ENCODE results near the gene ANKRD27. TPM values are rescaled to one million over a fixed set of nuclear protein-coding genes. Genes with fewer than 3 reads are reported as not detected.
"Not testable (repeated sequence)": the region's sequence is repeated elsewhere in the genome, so short reads cannot be mapped to it uniquely, and the experiment has no call there.

The ANKRD27 gene
- total RNA-seq, 1 donor from 2014 or later: 24.9 TPM

- Histone ChIP-seq H4K20me1 (ENCODE audit: low read depth) (no peaks in the 10 kb centered on the region), H3K4me1 (no peaks in the 10 kb centered on the region), H3K4me3 (no peak overlapping the region), H3K27me3 (no peaks in the 10 kb centered on the region), H3K27ac (no peak overlapping the region), H3K36me3 (no peaks in the 10 kb centered on the region), H3F3A (ENCODE audit: low read depth) (no peaks in the 10 kb centered on the region), H3K9me3 (ENCODE audit: low read depth) (no peaks in the 10 kb centered on the region), H2AFZ (replicated peaks) (no peak overlapping the region), H3K4me2 (no peak overlapping the region), H3K79me2 (ENCODE audit: low read depth) (no peaks in the 10 kb centered on the region), H3K9ac (no peak overlapping the region)
- Mint-ChIP-seq H3K27ac (no peak overlapping the region), H3K9me3 (peaks cover 4% of the 10 kb centered on the region), H3K27me3 (ENCODE audit: insufficient read depth, low read depth) (peaks cover 2% of the 10 kb centered on the region), H3K4me1 (peaks cover 2% of the 10 kb centered on the region), H3K4me3 (no peak overlapping the region), H3K36me3 (peaks cover 4% of the 10 kb centered on the region)
- no peak for DNase-seq (ENCODE audit: low spot score)
- no peak for TF ChIP-seq EZH2 (IDR thresholded peaks at IDR 0.05)
- TF ChIP-seq EZH2phosphoT487 (IDR thresholded peaks at IDR 0.05): no peak
- no peak for TF ChIP-seq CTCF (IDR thresholded peaks at IDR 0.05)
These were observed 36.8 kb upstream of the ANKRD27 start for GRCh38 chr19:32711747-32712146.

GRCh38 chr19:32709032-32709431 is 34.1 kb upstream of the ANKRD27 start:
- H3K79me2 ChIP-seq (ENCODE audit: low read depth): no peaks in the 10 kb centered on the region
- H3K27ac Mint-ChIP-seq: peak overlapping the region; percentile 25
- H3K4me1 Mint-ChIP-seq: peaks cover 2% of the 10 kb centered on the region
- peaks cover 5% of the 10 kb centered on the region for H3K36me3 Mint-ChIP-seq
- H3F3A ChIP-seq (ENCODE audit: low read depth): no peaks in the 10 kb centered on the region
- H3K27me3 Mint-ChIP-seq (ENCODE audit: insufficient read depth, low read depth): peaks cover 2% of the 10 kb centered on the region
- H3K9ac ChIP-seq: no peak overlapping the region
- H2AFZ ChIP-seq (replicated peaks): no peak overlapping the region
- no peak overlapping the region for H3K27ac ChIP-seq
- H3K27me3 ChIP-seq: no peaks in the 10 kb centered on the region
- peaks cover 18% of the 10 kb centered on the region for H3K9me3 Mint-ChIP-seq
- TF ChIP-seq CTCF (IDR thresholded peaks at IDR 0.05) (no peak), EZH2phosphoT487 (IDR thresholded peaks at IDR 0.05) (no peak), EZH2 (IDR thresholded peaks at IDR 0.05) (no peak)
- no peaks in the 10 kb centered on the region for H3K4me1 ChIP-seq
- no peak for DNase-seq (ENCODE audit: low spot score)
- H3K4me2 ChIP-seq: no peak overlapping the region
- H3K4me3 Mint-ChIP-seq: no peak overlapping the region
- H3K9me3 ChIP-seq (ENCODE audit: low read depth): peaks cover 4% of the 10 kb centered on the region
- no peak overlapping the region for H3K4me3 ChIP-seq
- H4K20me1 ChIP-seq (ENCODE audit: low read depth): no peaks in the 10 kb centered on the region
- H3K36me3 ChIP-seq: no peaks in the 10 kb centered on the region

- Mint-ChIP-seq H3K4me1 (peaks cover 2% of the 10 kb centered on the region), H3K27ac (no peak overlapping the region), H3K36me3 (peaks cover 7% of the 10 kb centered on the region), H3K9me3 (peaks cover 21% of the 10 kb centered on the region), H3K27me3 (ENCODE audit: insufficient read depth, low read depth) (peaks cover 2% of the 10 kb centered on the region), H3K4me3 (no peak overlapping the region)
- no peaks in the 10 kb centered on the region for H3K79me2 ChIP-seq (ENCODE audit: low read depth)
- H3K9me3 ChIP-seq (ENCODE audit: low read depth): peaks cover 5% of the 10 kb centered on the region
- no peaks in the 10 kb centered on the region for H3K27me3 ChIP-seq
- no peaks in the 10 kb centered on the region for H3K4me1 ChIP-seq
- H3F3A ChIP-seq (ENCODE audit: low read depth): no peaks in the 10 kb centered on the region
- H3K4me2 ChIP-seq: no peak overlapping the region
- no peaks in the 10 kb centered on the region for H3K36me3 ChIP-seq
- TF ChIP-seq CTCF (IDR thresholded peaks at IDR 0.05) (no peak), EZH2phosphoT487 (IDR thresholded peaks at IDR 0.05) (no peak), EZH2 (IDR thresholded peaks at IDR 0.05) (no peak)
- no peak overlapping the region for H3K9ac ChIP-seq
- H3K27ac ChIP-seq: no peak overlapping the region
- no peak overlapping the region for H2AFZ ChIP-seq (replicated peaks)
- DNase-seq (ENCODE audit: low spot score): no peak
- no peaks in the 10 kb centered on the region for H4K20me1 ChIP-seq (ENCODE audit: low read depth)
- H3K4me3 ChIP-seq: no peak overlapping the region
These were observed 33.5 kb upstream of the ANKRD27 start for GRCh38 chr19:32708457-32708856.

- H3K4me3 ChIP-seq: not testable (repeated sequence)
These were observed 29.0 kb upstream of the ANKRD27 start for GRCh38 chr19:32704006-32704405.

More at GRCh38 chr19:32704006-32704405, 29.0 kb upstream of the ANKRD27 start:
- not testable (repeated sequence) for H3K4me1 Mint-ChIP-seq; H3F3A ChIP-seq (ENCODE audit: low read depth); H3K4me2 ChIP-seq; H3K9me3 ChIP-seq (ENCODE audit: low read depth); H3K79me2 ChIP-seq (ENCODE audit: low read depth); H3K9ac ChIP-seq; H3K36me3 ChIP-seq; H3K27me3 ChIP-seq; H3K27me3 Mint-ChIP-seq (ENCODE audit: insufficient read depth, low read depth); H3K4me1 ChIP-seq; DNase-seq (ENCODE audit: low spot score); H3K27ac ChIP-seq; H4K20me1 ChIP-seq (ENCODE audit: low read depth); H3K4me3 Mint-ChIP-seq; H3K27ac Mint-ChIP-seq; H2AFZ ChIP-seq (replicated peaks)
- Mint-ChIP-seq H3K36me3 (peaks cover 12% of the 10 kb centered on the region), H3K9me3 (peaks cover 38% of the 10 kb centered on the region)
